Keratinocyte (primary cell): ENCODE measurements around the gene DIDO1. TPM values are rescaled to one million over a fixed set of nuclear protein-coding genes. Genes with fewer than 3 reads are reported as not detected.

ENCODE experiments used
- DNase-seq: peaks from one replicate; pipeline ENCODE4 v3.0.0-alpha.2; 2011; ENCODE audit warnings: low read depth, missing footprints, low spot score
- FAIRE-seq: peaks from 2 replicates; lab custom pipeline; 2011; peaks lifted over from hg19 to GRCh38; lab: Jason Lieb, UNC
- H2AFZ ChIP-seq: 2 replicates; pipeline ENCODE4 v1.6.0; 2012; ENCODE audit warnings: low read length, control low read depth, inconsistent platforms; ENCODE audit not compliant: control insufficient read depth
- H3K27ac ChIP-seq: 2 replicates; pipeline ENCODE4 v1.5.1; 2011; ENCODE audit warnings: low read length; ENCODE audit not compliant: control insufficient read depth, insufficient read depth
- H3K27me3 ChIP-seq: 3 replicates; pipeline ENCODE4 v1.6.0; 2011; ENCODE audit warnings: low read length; ENCODE audit not compliant: control insufficient read depth, insufficient read depth; ENCODE audit errors: extremely low read depth
- H3K36me3 ChIP-seq, 2 experiments: 2 replicates in 1 of 2; 3 replicates in 1 of 2; pipeline ENCODE4 v1.5.1; 2011; ENCODE audit warnings: low read length in 2 of 2, mild to moderate bottlenecking in 1 of 2; ENCODE audit not compliant: control insufficient read depth in 2 of 2, insufficient read depth in 2 of 2; ENCODE audit errors: extremely low read depth in 1 of 2
- H3K4me1 ChIP-seq: 3 replicates; pipeline ENCODE4 v1.5.1; 2011; ENCODE audit warnings: low read length; ENCODE audit not compliant: control insufficient read depth, insufficient read depth; ENCODE audit errors: extremely low read depth
- H3K4me2 ChIP-seq: 3 replicates; pipeline ENCODE4 v1.6.0; 2011; ENCODE audit warnings: low read depth, low read length; ENCODE audit not compliant: control insufficient read depth, insufficient read depth; ENCODE audit errors: extremely low read depth
- H3K4me3 ChIP-seq, 3 experiments: fragments of 200-600 bp in 1 of 3; sonication (generic) in 1 of 3; 2 replicates in 2 of 3; 3 replicates in 1 of 3; pipeline ENCODE4 v1.5.1; 2011 to 2016; ENCODE audit warnings: low read length in 3 of 3, mild to moderate bottlenecking in 3 of 3, control low read depth in 2 of 3, inconsistent platforms in 1 of 3, low read depth in 1 of 3, mixed read lengths in 1 of 3, mixed run types in 1 of 3, moderate library complexity in 1 of 3; ENCODE audit not compliant: control insufficient read depth in 2 of 3, insufficient read depth in 2 of 3; ENCODE audit errors: extremely low read depth in 1 of 3
- H3K79me2 ChIP-seq: 2 replicates; pipeline ENCODE4 v1.6.0; 2012; ENCODE audit warnings: low read length; ENCODE audit not compliant: control insufficient read depth, insufficient read depth
- H3K9ac ChIP-seq: 3 replicates; pipeline ENCODE4 v1.6.0; 2011; ENCODE audit warnings: low read length; ENCODE audit not compliant: control insufficient read depth, insufficient read depth; ENCODE audit errors: extremely low read depth
- H3K9me1 ChIP-seq: 3 replicates; pipeline ENCODE4 v1.6.0; 2011; ENCODE audit warnings: low read length; ENCODE audit not compliant: control insufficient read depth, insufficient read depth; ENCODE audit errors: extremely low read depth
- H3K9me3 ChIP-seq: 2 replicates; pipeline ENCODE4 v1.5.1; 2012; ENCODE audit warnings: low read depth, low read length; ENCODE audit not compliant: control insufficient read depth
- H4K20me1 ChIP-seq: 3 replicates; pipeline ENCODE4 v1.6.0; 2011; ENCODE audit warnings: low read length; ENCODE audit not compliant: control insufficient read depth, insufficient read depth; ENCODE audit errors: extremely low read depth
- CTCF ChIP-seq, 3 experiments: IDR thresholded peaks in 1 of 3; conservative IDR thresholded peaks in 1 of 3; optimal IDR thresholded peaks in 1 of 3; 2 replicates in 2 of 3; 3 replicates in 1 of 3; pipeline versions ENCODE3 to v1.5.1; 2011; ENCODE audit warnings: low read length in 3 of 3, mild to moderate bottlenecking in 3 of 3, moderate library complexity in 2 of 3, control low read depth in 1 of 3, inconsistent platforms in 1 of 3; ENCODE audit not compliant: insufficient read depth in 2 of 3; ENCODE audit errors: extremely low read depth in 1 of 3
- EZH2 ChIP-seq: IDR thresholded peaks from one replicate; pipeline ENCODE4 v1.6.1; 2012; ENCODE audit warnings: inconsistent platforms, mild to moderate bottlenecking, low read length, moderate library complexity
- dilution Hi-C: fragments of 300-500 bp; cut with MboI; formaldehyde crosslinking; loops from one replicate; pipeline ENCODE4 v1.7.0; 2020; ENCODE audit warnings: low sequenced_read_pairs; ENCODE audit not compliant: extremely low pct_ligation_motif_present
- polyA plus RNA-seq, 5 experiments: library from polyadenylated mRNA; depleted of rRNA in 3 of 5; stranded (reverse) in 3 of 5; stranded (forward) in 1 of 5; unstranded in 1 of 5; fragments of >200 nt; gene quantifications; 1 replicate in 1 of 5; 2 replicates in 3 of 5; 3 replicates in 1 of 5; pipeline versions ENCODE4 v1.2.1 to v1.2.3, GENCODE V29; 2011 to 2012; ENCODE audit warnings: missing spikeins in 2 of 5, low read depth in 1 of 5, low replicate concordance in 1 of 5

DIDO1 gene
- polyA plus RNA-seq, 1 donor (not counting 4 experiments of a cell fraction or from before 2014, with no cell fraction given), result 14.2 TPM

- TF ChIP-seq CTCF (optimal IDR thresholded peaks at IDR 0.05 in 1 of 3, IDR thresholded peaks at IDR 0.05 in 1 of 3, conservative IDR thresholded peaks at IDR 0.05 in 1 of 3; ENCODE audit: extremely low read depth in 1 of 3, insufficient read depth in 2 of 3, low read length in 3 of 3) (peak; percentile 46 to 63 (median 59)), EZH2 (no peak)
- FAIRE-seq (no peak), DNase-seq (no peak)
- Histone ChIP-seq H3K9me1 (no peaks in the 10 kb centered on the region), H3K9me3 (no peaks in the 10 kb centered on the region), H3K4me2 (no peak overlapping the region), H3K9ac (no peak overlapping the region), H3K4me3 (no peak overlapping the region), H3K27ac (no peak overlapping the region), H4K20me1 (peaks cover 17% of the 10 kb centered on the region), H3K27me3 (no peaks in the 10 kb centered on the region), H3K36me3 (peaks cover 60 to 75% of the 10 kb centered on the region in 2 experiments), H3K4me1 (no peaks in the 10 kb centered on the region), H3K79me2 (peaks cover 54% of the 10 kb centered on the region), H2AFZ (no peak overlapping the region)
- dilution Hi-C loops, result no loop called here
Measured at GRCh38 chr20:62907384-62908317, 18.7 kb downstream of the DIDO1 start.

GRCh38 chr20:62906647-62907375, 19.5 kb downstream of the DIDO1 start:
- Histone ChIP-seq H3K4me1 (no peaks in the 10 kb centered on the region), H3K9ac (no peak overlapping the region), H3K9me1 (no peaks in the 10 kb centered on the region), H3K9me3 (no peaks in the 10 kb centered on the region), H4K20me1 (peaks cover 15% of the 10 kb centered on the region), H3K36me3 (peaks cover 60 to 74% of the 10 kb centered on the region in 2 experiments), H3K4me2 (no peak overlapping the region), H3K27me3 (no peaks in the 10 kb centered on the region), H3K27ac (no peak overlapping the region), H2AFZ (no peak overlapping the region), H3K4me3 (no peak overlapping the region), H3K79me2 (peaks cover 46% of the 10 kb centered on the region)
- TF ChIP-seq EZH2 (no peak), CTCF (optimal IDR thresholded peaks at IDR 0.05 in 1 of 3, IDR thresholded peaks at IDR 0.05 in 1 of 3, conservative IDR thresholded peaks at IDR 0.05 in 1 of 3; ENCODE audit: extremely low read depth in 1 of 3, insufficient read depth in 2 of 3, low read length in 3 of 3) (no peak)
- DNase-seq (no peak), FAIRE-seq (no peak)
- dilution Hi-C loops, result no loop called here
